HG02588 (cell line): Measurements from ENCODE around the gene ICE2.

Experiments used
- ATAC-seq: cut with Tn5 transposase; IDR thresholded peaks from one replicate; pipeline ENCODE4 v1.9.1; 2021; ENCODE audit warnings: mild to moderate bottlenecking, moderate library complexity; ENCODE audit not compliant: unreplicated experiment

The ICE2 gene

DNA sequence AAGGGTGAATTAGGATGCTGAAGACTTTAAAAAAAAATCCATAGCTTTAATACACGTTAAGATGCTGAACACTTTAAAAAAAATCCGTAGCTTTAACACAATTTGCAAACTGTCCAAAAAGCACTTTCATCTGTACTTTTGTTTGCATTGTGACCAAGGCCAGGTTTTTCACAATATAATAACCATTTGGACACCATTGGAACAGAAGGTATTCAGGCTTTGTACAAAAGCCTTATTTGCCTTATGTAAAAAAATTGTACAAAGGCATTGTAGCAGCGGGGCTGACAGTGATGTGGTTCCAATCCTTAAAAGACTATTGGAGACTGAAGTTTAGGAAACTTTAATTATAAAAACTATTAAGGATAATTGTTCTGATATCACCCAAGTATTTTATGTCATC, 15.2 kb upstream of the ICE2 start:
- no peak for ATAC-seq

DNA sequence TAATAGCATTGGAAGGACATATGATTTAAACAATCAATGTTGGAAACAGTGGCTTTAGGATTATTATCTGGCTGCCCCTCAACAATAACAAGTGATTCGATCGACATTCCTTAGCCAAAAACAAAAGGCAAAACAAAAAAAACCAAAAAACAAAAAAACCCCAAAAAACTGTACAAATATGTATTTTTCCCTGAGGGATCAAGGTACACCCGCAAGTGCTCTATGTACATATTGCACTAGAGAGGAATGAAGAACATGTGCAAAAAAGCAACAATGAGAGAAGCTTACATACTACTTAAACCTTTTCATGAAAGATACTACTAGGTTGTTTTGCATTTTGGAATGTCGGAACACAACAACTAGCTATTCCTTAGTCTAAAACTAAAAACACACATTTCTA, 14.2 kb upstream of the ICE2 start:
- no peak for ATAC-seq

- ATAC-seq: no peak
Observed at GRCh38 chr15:60486742-60487141, 7.8 kb upstream of the ICE2 start.

DNA sequence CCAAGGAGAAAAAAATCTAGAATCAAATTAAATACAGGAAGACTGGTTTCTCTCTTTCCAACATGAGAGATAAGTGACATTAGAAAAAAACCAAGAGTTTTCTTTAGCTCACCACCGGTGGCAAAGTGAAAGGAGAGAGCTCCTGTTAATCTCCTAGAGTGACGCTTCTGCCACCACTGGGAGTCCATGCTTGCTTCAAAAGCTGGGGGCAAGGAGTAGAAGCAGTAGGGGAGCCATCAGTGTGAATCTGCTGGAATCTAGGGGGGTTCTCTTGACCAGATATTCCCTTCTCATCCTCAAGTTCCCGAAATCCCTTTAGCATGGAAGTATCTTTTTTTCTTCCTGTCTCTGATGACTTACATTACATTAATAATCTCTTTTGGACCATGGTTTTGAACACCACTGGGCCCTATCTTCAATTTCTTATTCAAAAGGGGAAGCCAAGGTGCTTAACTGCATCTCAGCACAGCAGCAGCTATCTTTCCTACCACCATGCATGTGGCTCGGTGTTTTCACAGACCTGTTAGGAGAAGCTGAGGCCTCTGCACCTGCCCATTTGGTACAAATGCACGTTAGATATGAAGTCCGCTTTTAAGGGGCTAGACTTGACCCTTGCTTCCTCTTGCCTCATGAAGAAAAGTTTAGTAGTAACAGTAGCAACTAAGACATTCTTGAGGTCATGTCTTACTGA, 6.6 kb upstream of the ICE2 start:
- no peak for ATAC-seq

GRCh38 chr15:60483042-60483441, 4.1 kb upstream of the ICE2 start:
- ATAC-seq: no peak

- ATAC-seq: no peak
Observed at GRCh38 chr15:60480888-60481287, 1.9 kb upstream of the ICE2 start.

GRCh38 chr15:60480149-60480548, 1.2 kb upstream of the ICE2 start:
- ATAC-seq: no peak

DNA sequence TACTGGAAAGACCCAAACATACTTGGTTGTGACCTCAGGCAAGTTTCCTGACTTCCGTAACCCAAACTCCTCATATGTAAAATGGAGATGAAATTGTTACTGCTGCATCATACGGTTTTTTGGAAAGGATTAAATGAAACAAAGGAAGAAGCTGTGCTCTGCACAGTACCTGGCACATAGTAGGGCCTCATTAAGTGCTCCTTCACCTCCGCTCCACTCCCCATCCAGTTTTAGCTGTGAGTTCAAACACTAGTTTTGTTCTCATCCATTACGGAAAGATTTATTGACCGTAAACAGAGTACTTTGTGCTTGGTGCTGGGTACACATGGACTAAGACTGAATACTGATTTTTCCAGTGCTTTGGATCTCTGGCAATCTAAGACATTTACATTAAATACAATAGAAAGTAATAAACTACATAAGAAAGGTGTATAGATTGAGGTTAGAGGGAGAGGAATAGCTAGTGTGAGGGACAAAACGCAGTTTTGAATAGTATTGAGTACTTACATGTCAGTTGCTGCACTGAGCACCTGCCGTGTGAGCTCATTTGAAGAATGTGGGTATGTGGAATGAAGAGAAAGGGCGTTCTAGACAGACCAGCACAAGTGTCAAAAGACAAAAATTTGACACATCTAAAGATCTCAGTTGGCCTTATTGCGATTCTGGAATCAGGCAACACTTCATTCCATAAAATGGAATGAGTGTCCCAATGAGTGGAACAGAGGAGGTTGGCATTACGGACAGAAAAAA, 594 bp upstream of the ICE2 start:
- ATAC-seq: no peak

DNA sequence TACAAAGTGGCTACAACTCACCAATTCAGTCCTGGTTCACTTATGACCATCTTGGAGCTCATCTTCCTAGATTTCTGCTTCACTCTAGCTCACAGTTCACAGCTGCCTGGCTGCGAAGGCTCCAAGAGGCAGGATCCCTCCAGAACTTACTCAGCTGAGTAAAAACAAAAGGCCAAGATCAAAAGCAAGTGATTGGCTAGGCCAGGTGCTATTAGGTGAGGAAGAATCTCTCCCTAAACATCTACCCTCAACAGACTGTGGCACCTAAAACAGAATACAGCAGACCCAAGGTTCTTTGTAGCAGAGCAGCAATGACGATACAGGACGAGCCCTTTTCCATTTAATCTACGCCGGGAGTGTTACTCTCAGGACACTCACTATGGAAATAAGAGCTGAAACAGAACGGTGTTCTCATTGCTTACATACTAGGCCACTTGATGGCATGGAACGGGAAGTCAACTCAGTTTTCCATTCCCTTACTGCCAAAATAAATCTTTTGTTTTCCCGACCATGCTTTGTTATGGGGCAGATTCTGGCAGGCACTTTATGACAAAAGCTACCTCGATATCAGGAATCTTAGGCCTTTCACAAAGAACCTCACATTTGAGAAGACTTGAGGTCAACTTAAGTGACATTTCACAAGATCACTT, 901 bp downstream of the ICE2 start:
- no peak for ATAC-seq

- ATAC-seq: no peak
Observed at GRCh38 chr15:60477164-60477563, 1.8 kb downstream of the ICE2 start.

DNA sequence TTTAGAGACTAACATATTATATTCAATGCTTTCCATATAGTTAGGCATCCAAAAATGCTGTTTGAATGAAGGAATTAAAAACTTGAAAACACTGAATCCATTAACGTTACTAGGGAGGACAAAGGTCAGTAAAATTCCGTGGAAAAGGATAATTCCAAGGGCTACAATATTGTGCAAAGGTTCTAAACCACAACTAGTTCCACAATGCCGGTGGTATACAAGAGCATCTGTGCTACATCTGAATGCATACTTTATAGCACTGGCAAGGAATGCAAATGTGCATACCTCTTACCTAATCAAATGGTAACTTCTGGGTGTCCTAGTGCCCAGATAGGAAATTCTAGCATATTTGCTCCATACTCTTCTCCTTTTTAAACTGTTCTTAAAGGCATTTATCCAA, 2.2 kb downstream of the ICE2 start:
- no peak for ATAC-seq

GRCh38 chr15:60473135-60473534, 5.8 kb downstream of the ICE2 start:
- ATAC-seq: no peak

DNA sequence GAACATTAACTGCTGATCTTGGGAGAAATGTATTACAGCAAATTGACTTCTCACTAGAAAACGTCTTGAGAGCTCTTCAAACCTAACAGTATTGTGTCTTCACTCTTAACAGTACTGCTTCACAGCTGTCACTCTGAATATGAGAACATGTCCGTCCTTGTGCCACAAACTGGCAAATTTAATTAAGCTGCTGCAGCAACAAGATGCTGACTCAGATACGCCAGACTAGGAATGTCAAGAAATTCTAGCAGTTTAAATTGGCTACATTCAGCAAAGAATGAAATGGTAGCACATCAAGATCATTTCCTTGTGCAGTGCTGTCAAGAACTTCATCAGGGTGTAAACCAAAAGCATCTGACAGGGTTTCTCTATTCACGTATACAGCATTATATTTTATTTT, 7.6 kb downstream of the ICE2 start:
- no peak for ATAC-seq

DNA sequence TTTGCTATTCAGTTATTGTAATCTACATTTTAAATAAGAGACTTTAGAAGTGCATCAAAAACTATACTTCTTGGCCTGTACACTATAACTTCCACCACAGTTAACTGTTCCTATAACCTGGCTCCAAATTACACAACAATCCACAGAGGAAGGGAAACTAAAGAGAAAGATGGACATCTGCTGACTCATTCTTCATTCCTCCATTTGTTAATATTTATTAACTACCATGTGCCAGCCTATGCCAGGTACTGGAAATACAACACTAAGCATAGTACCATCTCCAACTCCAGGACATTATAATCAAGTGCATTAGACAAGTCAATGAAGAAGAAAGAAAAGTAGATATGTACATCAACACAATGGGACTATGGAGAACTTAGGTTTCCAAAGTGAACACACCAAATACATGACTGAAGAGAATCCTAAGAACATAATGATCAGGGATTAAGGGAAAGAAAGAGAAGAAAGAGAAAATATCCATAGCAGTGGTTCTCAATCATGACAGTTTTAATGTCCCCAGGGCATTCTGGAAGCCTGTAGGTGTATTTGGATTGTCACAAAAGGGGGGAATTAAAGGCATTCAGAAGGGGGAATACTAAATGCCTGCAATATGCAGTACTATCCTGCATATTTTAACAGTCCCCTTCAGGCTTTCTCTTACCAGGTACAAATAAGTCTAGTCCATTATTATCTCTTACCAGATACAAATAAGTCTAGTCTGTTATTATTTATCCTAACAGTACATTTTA, 8.9 kb downstream of the ICE2 start:
- ATAC-seq: no peak

DNA sequence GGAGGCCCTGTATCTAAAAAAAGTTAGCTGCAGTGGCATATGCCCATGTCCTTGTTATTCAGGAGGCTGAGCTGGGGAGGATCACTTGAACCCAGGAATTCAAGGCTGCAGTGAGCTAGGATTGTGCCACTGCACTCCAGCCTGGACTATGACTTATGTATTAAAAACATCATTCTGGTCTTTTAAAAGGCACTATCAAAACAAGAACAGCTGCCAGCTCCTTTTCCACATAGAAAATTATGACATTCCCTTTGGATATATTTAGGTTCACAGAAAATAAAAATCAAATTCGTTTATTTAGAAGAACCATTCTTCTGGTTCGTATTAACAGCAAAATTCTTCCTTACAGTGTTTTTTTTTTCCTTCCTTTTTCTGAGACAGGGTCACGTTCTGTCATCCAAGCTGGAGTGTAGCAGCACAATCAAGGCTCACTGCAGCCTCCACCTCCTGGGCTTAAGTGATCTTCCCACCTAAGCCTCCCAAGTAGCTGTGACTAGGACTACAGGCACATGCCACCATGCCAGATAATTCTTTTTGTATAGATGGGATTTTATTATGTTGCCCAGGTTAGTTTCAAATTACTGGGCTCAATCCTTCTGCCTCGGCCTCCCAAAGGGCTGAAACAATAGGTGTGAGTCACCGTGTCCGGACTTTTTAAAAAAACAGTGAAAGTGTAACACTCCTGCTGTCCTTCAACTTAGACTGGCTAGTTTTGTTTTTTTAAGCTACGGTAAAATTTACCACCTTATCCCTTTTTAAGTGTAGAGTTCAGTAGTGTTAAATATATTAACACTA, 13.9 kb downstream of the ICE2 start:
- ATAC-seq: no peak

- no peak for ATAC-seq
Observed at GRCh38 chr15:60462027-60462426, 16.9 kb downstream of the ICE2 start.

- ATAC-seq: no peak
Observed at GRCh38 chr15:60460931-60461330, 18.0 kb downstream of the ICE2 start.

DNA sequence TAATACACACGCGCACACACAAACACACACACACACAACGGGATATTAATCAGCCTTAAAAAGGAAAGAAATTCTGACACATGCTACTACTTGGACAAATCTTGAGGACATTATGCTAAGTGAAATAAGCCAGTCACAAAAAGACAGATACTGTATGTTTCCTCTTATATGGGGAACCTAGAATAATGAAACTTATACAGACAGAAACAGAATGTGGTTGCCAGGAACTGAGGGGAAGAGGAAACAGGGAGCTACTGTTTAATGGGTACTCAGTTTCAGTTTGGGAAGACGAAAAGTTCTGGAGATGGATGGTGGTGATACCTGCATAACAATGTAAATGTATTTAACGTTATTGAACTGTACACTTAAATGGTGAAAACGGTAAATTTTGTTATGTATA, 20.2 kb downstream of the ICE2 start:
- ATAC-seq: no peak

DNA sequence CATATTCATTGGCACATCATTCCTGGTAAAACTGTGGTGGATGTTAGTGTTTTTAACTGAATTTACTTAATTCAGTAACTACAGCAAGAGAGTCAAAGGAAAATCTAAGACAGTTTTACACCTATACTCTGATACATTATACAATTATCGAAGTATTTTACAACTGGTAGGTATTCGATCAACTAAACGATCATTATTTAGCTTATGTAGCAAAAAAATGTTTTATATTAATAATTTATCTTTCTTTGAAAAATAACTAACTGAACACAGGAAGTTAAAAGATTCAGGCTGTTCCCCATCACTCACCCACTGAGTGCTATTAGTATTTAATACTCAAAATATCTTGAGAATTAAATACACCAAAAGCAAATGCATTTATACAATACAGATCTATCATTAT, 21.0 kb downstream of the ICE2 start:
- no peak for ATAC-seq

DNA sequence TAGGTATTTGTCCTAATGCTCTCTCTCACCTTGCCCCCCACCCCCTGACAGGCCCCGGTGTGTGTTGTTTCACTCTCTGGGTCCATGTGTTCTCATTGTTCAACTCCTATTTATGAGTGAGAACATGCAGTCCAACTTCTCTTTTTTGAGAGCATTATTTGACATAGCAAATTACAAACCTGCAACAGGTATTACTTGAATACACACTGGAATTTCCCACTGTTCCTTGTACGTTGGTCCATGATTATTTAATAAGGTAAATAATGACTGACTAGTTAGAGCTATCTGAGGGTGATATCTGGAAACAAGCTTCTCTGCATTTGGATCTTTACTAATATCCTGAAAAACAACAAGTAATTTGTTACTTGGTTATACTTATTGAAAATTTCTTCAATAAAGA, 24.1 kb downstream of the ICE2 start:
- ATAC-seq: no peak
